CD4-positive, alpha-beta T cell treated with Interleukin-15 for 4 hours (primary cell): ENCODE results near the gene MAVS.

Source experiments
- DNase-seq: peaks from one replicate; pipeline ENCODE4 v3.0.0-alpha.2; 2020; ENCODE audit warnings: low spot score

The MAVS gene

GRCh38 chr20:3846740-3847428 lies at the start of gene MAVS:
MAVS (plus strand) TSS chr20:3846834; CDS start chr20:3854625, 7,791 bp downstream.
- DNase-seq = peak; percentile 83

GRCh38 chr20:3797226-3797545 lies 49.4 kb upstream of the MAVS start:
- DNase-seq = no peak

- DNase-seq = peak; percentile 64
These were observed 48.9 kb upstream of the MAVS start for GRCh38 chr20:3797592-3798372.

GRCh38 chr20:3798373-3798768 lies 48.3 kb upstream of the MAVS start:
- no peak for DNase-seq

GRCh38 chr20:3798908-3799248 lies 47.8 kb upstream of the MAVS start:
- DNase-seq = no peak

- DNase-seq = no peak
These were observed 46.3 kb upstream of the MAVS start for GRCh38 chr20:3800256-3800877.

GRCh38 chr20:3800878-3801260 lies 45.8 kb upstream of the MAVS start:
- no peak for DNase-seq

- DNase-seq = no peak
These were observed 45.3 kb upstream of the MAVS start for GRCh38 chr20:3801299-3801698.

- DNase-seq = no peak
These were observed 44.8 kb upstream of the MAVS start for GRCh38 chr20:3801846-3802245.

GRCh38 chr20:3802524-3803239 lies 44.0 kb upstream of the MAVS start:
- DNase-seq = no peak

GRCh38 chr20:3803289-3803688 lies 43.3 kb upstream of the MAVS start:
- no peak for DNase-seq

GRCh38 chr20:3803854-3804253 lies 42.8 kb upstream of the MAVS start:
- no peak for DNase-seq

GRCh38 chr20:3804254-3804751 lies 42.3 kb upstream of the MAVS start:
- no peak for DNase-seq

GRCh38 chr20:3804781-3805180 lies 41.9 kb upstream of the MAVS start:
- no peak for DNase-seq

GRCh38 chr20:3808544-3808943 lies 38.1 kb upstream of the MAVS start:
- no peak for DNase-seq

GRCh38 chr20:3811467-3812258 lies 35.0 kb upstream of the MAVS start:
- peak; percentile 95 for DNase-seq

- no peak for DNase-seq
These were observed 34.4 kb upstream of the MAVS start for GRCh38 chr20:3812259-3812681.

- no peak for DNase-seq
These were observed 33.4 kb upstream of the MAVS start for GRCh38 chr20:3812975-3813847.

- no peak for DNase-seq
These were observed 32.6 kb upstream of the MAVS start for GRCh38 chr20:3813848-3814581.

GRCh38 chr20:3814928-3815495 lies 31.6 kb upstream of the MAVS start:
- DNase-seq = no peak
